Stimulated activated CD4-positive, alpha-beta T cell treated with anti-CD3 and anti-CD28 coated beads, Interleukin-1b, Interleukin-23, amount 100 ng/mL, for 24 hours (primary cell): ENCODE results near the gene CENPX.
"Not testable (repeated sequence)": the region's sequence is repeated elsewhere in the genome, so short reads cannot be mapped to it uniquely, and the experiment has no call there.

Experiments
- DNase-seq, 4 experiments: peaks; one replicate each; pipeline ENCODE4 v3.0.0-alpha.2; 2020; ENCODE audit warnings: low read depth in 4 of 4, low spot score in 1 of 4

Gene CENPX

DNA sequence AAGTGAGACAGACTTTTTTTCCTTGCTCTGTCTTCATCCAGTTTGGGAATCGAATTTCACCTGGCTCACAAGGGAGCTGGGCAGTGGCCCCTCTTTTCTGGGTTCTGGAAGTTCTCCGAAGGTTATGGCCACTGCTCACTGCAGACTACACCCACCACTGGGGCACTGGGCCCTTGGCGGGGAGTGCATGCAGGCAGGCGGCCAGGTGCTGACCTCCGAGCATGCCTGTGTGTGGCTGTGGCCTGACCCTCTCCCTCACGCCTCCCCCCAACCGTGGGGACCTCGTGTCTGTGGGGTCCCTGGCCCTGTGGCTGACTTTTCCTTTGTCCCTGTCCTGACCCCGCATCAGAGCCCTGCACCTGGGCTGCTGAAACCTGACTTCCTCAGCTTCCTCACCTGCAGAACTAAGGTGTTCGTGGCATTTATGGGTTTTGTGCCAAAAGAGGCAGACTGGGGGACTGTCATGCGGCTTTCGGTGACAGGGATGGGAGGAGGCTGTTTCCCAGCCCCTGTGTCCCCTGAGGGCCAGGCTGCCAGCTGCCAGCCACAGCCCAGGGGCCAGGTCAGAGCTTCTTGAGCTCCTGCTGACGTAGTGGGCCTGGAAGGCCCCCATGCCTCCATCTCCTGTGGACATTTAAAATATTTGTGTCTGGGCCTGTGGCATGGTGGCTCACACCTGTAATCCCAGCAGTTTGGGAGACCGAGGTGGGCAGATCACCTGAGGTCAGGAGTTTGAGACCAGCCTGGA lies 23.8 kb downstream of the CENPX start:
- DNase-seq, result no peak

- DNase-seq, result no peak
Observed at GRCh38 chr17:81998212-81998611, 24.5 kb downstream of the CENPX start.

DNA sequence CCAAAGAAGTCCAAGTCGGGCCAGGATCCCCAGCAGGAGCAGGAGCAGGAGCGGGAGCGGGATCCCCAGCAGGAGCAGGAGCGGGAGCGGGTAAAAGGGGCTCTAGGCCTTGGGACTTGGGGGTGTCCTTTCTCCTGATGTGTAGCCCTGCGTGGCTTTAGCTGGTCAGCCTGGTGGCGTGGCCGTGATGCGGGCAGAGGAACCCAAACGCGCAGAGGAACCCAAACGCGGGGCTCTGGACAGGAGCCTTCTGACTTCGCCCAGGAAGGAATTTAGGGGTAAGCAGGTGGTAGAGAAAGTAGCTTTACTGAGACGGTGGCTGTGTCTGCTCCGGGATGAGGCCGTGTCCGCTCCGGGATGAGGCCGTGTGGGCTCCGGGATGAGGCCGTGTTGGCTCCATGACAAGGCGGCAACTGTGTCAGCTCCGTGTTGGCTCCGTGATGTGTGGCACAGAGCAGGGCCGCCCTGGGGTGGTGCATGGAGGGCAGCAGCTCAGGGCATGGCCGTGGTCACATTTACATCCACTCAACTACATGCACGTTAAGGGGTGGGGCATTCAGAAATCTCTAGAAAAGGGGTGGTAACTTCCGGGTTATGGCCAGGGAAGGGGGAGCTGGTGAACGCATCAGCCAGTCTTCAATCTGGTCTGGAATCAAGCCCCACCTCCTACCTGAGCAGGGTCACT lies 25.8 kb downstream of the CENPX start:
- DNase-seq, result no peak

DNA sequence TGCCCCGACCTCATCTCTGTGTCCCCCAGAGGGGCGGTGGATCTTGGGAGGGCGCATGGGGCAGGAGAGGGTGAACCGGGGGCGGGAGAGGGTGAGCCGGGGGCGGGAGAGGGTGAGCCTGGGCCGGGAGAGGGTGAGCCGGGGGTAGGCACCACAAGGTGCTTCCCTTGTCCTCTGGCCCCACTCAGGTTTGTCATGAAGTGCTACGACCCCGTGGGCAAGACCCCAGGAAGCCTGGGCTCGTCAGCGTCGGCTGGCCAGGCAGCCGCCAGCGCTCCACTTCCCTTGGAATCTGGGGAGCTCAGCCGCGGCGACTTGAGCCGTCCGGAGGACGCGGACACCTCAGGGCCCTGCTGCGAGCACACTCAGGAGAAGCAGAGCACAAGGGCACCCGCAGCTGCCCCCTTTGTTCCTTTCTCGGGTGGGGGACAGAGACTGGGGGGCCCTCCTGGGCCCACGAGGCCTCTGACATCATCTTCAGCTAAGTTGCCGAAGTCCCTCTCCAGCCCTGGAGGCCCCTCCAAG lies 26.4 kb downstream of the CENPX start:
- DNase-seq, result no peak

- no peak for DNase-seq
Observed at GRCh38 chr17:81995463-81996231, 27.0 kb downstream of the CENPX start.

GRCh38 chr17:81994593-81995462 lies 27.9 kb downstream of the CENPX start:
- no peak for DNase-seq

GRCh38 chr17:81993729-81994592 lies 28.7 kb downstream of the CENPX start:
- DNase-seq, result no peak

GRCh38 chr17:81992306-81993102 lies 30.2 kb downstream of the CENPX start:
- DNase-seq, result no peak

GRCh38 chr17:81991684-81992305 lies 30.9 kb downstream of the CENPX start:
- DNase-seq, result no peak

GRCh38 chr17:81990836-81991683 lies 31.6 kb downstream of the CENPX start:
- no peak for DNase-seq

DNA sequence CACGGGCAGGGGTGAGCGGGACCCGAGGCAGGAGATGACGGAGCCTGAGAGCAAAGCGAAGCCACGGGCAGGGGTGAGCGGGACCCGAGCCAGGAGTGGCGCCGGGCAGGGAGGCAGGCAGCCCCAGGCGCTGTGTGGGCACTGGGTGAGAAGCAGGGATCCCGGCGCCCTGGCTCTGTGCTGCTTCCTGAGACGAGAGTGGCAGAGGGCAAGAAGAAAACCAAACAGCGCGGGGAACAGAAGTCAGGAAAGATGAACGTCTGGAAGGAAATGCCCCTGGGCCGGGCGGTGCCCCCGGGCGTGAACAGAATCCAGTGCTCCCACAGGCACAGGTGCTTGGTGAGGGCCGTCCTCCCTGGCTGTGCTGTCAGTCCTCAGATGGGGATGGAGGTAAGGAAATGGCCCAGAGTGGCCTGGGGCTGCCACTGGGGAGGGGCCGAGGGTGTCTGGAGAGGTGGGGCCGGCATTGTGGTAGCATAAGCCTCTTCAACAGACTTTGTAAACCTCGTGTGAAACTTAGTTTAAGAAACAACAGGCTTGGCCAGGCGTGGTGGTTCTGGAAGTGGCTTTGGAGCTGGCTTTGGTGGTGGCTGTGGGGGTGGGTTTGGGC lies 35.4 kb downstream of the CENPX start:
- no peak for DNase-seq

GRCh38 chr17:81986606-81987005 lies 36.1 kb downstream of the CENPX start:
- DNase-seq, result no peak

DNA sequence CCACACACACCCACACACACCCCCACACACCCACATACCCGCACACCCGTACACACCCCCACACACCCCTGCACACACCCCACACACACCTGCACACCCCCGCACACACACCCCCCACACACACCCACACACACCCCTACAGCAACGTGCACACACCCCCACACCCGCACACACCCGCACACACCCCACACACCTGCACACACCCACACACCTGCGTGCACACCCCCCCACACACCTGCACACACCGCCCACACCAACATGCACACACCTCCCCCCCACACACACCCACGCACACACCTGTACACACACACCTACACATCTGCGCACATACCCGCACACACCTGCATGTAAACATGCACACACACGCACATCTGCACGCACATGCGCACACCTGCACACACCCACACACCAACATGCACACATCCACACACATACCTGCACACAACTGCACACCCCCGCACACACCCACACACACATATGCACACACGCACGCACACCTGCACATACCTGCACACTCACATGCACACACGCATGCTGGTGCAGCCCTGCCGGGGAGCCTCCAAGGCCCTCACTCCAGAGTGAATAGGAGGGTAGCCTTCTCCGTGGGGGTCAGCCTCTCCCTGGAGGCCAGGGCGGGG lies 37.8 kb downstream of the CENPX start:
- DNase-seq, result no peak

- DNase-seq, result no peak
Observed at GRCh38 chr17:81983639-81984373, 38.9 kb downstream of the CENPX start.

DNA sequence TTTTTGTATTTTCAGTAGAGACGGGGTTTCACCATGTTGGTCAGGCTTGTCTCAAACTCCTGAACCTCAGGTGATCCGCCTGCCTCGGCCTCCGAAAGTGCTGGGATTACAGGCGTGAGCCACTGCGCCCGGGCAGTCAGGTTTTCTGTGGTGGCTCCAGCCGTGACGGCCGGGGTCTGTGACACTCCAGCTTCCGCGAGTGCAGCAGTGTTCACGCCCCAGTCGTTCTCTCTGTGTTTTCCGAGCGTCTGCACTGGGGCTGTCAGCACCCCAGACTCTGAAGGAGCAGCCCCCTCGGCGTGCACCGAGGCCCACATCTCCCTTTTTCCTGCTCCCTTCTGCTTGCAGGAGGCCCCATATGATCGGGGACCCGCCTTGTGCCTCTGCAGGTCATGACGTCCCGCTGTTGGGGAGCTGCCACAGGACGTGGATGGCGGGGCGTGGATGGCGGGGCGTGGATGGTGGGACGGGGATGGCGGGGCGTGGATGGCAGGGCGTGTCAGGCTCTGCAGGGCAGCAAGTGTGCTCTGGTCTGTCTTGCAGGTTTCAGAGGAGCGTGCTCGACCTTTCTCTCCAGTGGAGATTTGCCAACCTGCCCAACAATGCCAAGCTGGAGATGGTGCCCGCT lies 39.6 kb downstream of the CENPX start:
- DNase-seq, result no peak

- DNase-seq, result not testable (repeated sequence)
Observed at GRCh38 chr17:81981511-81981910, 41.2 kb downstream of the CENPX start.
